ENCODE results near the gene RPP21.

DNA sequence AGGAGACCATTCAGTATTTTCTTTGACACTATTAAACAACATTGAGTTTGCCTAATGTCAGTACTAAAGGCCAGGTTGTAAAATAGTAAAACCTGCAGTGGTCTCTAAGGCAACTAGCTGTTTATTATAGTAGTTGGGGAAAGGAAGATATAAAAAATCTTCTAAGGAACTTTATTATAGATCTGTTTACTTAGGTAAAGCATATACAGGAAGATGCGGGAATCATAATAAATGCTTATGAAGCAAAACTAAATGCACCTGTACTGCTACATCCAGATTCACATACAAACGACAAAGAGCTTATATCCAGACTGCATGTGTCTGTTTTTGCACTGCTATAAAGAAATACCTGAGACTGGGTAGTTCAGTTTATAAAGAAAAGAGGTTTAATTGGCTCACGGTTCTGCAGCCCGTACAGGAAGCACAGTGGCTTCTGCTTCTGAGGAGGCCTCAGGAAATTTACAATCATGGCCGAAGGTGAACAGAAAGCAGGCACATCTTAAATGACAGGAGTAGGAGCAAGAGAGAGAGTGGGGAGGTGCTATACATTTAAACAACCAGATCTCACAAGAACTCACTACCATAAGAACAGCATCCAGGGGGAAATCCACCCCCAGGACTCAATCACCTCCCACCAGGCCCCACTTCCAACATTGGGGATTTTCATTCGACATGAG is 26.9 kb upstream of the RPP21 start:
- TF ChIP-seq, protein P1, sequence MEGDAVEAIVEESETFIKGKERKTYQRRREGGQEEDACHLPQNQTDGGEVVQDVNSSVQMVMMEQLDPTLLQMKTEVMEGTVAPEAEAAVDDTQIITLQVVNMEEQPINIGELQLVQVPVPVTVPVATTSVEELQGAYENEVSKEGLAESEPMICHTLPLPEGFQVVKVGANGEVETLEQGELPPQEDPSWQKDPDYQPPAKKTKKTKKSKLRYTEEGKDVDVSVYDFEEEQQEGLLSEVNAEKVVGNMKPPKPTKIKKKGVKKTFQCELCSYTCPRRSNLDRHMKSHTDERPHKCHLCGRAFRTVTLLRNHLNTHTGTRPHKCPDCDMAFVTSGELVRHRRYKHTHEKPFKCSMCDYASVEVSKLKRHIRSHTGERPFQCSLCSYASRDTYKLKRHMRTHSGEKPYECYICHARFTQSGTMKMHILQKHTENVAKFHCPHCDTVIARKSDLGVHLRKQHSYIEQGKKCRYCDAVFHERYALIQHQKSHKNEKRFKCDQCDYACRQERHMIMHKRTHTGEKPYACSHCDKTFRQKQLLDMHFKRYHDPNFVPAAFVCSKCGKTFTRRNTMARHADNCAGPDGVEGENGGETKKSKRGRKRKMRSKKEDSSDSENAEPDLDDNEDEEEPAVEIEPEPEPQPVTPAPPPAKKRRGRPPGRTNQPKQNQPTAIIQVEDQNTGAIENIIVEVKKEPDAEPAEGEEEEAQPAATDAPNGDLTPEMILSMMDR (IDR thresholded peaks at IDR 0.05) = no peak
- no peak for TF ChIP-seq ZFX (IDR thresholded peaks at IDR 0.05; ENCODE audit: borderline replicate concordance)
